ENCODE measurements around the gene NEURL4.

NEURL4 gene

GRCh38 chr17:7312432-7313087 is 16.6 kb downstream of the NEURL4 start:
- no peak for DNase-seq (ENCODE audit: extremely low read depth, insufficient read length)
- TF ChIP-seq CTCF (IDR thresholded peaks at IDR 0.05; ENCODE audit: insufficient read depth, low read length, poor library complexity, severe bottlenecking) = no peak
- Histone ChIP-seq H3K4me3 (replicated peaks; ENCODE audit: low read depth, low read length) (no peak overlapping the region), H3K27me3 (replicated peaks; ENCODE audit: control insufficient read depth, insufficient read depth, low read length) (no peaks in the 10 kb centered on the region), H3K36me3 (ENCODE audit: control insufficient read depth, insufficient read depth, low read length) (peaks cover 45% of the 10 kb centered on the region)

GRCh38 chr17:7311110-7311705 is 17.9 kb downstream of the NEURL4 start:
- H3K36me3 ChIP-seq (ENCODE audit: control insufficient read depth, insufficient read depth, low read length) = peaks cover 41% of the 10 kb centered on the region
- TF ChIP-seq CTCF (IDR thresholded peaks at IDR 0.05; ENCODE audit: insufficient read depth, low read length, poor library complexity, severe bottlenecking) = no peak

GRCh38 chr17:7309628-7310027 is 19.5 kb downstream of the NEURL4 start:
- no peak for TF ChIP-seq CTCF (IDR thresholded peaks at IDR 0.05; ENCODE audit: insufficient read depth, low read length, poor library complexity, severe bottlenecking)
- peaks cover 38% of the 10 kb centered on the region for H3K36me3 ChIP-seq (ENCODE audit: control insufficient read depth, insufficient read depth, low read length)
- H3K4me3 ChIP-seq (replicated peaks; ENCODE audit: low read depth, low read length) = peak overlapping the region; percentile 96
- DNase-seq (ENCODE audit: extremely low read depth, insufficient read length) = no peak
- H3K27me3 ChIP-seq (replicated peaks; ENCODE audit: control insufficient read depth, insufficient read depth, low read length) = no peaks in the 10 kb centered on the region

More at GRCh38 chr17:7311110-7311705, 17.9 kb downstream of the NEURL4 start:
- no peak for DNase-seq (ENCODE audit: extremely low read depth, insufficient read length)
- Histone ChIP-seq H3K4me3 (replicated peaks; ENCODE audit: low read depth, low read length) (no peak overlapping the region), H3K27me3 (replicated peaks; ENCODE audit: control insufficient read depth, insufficient read depth, low read length) (no peaks in the 10 kb centered on the region)

- no peak for TF ChIP-seq CTCF (IDR thresholded peaks at IDR 0.05; ENCODE audit: insufficient read depth, low read length, poor library complexity, severe bottlenecking)
- DNase-seq (ENCODE audit: extremely low read depth, insufficient read length) = peak; percentile 80
- Histone ChIP-seq H3K27me3 (replicated peaks; ENCODE audit: control insufficient read depth, insufficient read depth, low read length) (no peaks in the 10 kb centered on the region), H3K36me3 (ENCODE audit: control insufficient read depth, insufficient read depth, low read length) (peaks cover 36% of the 10 kb centered on the region), H3K4me3 (replicated peaks; ENCODE audit: low read depth, low read length) (peak overlapping the region; percentile 96)
Measured at GRCh38 chr17:7308625-7309433, 20.3 kb downstream of the NEURL4 start.

GRCh38 chr17:7307686-7308624 is 21.2 kb downstream of the NEURL4 start:
- no peaks in the 10 kb centered on the region for H3K27me3 ChIP-seq (replicated peaks; ENCODE audit: control insufficient read depth, insufficient read depth, low read length)
- DNase-seq (ENCODE audit: extremely low read depth, insufficient read length) = peak; percentile 76
- peak overlapping the region; percentile 96 for H3K4me3 ChIP-seq (replicated peaks; ENCODE audit: low read depth, low read length)
- peaks cover 27% of the 10 kb centered on the region for H3K36me3 ChIP-seq (ENCODE audit: control insufficient read depth, insufficient read depth, low read length)
- no peak for TF ChIP-seq CTCF (IDR thresholded peaks at IDR 0.05; ENCODE audit: insufficient read depth, low read length, poor library complexity, severe bottlenecking)

Measured in GM06990 (cell line).